GM12874 (cell line): ENCODE results near the gene TEX101.

Source experiments
- TF ChIP-seq, protein P1 (sequence below): IDR thresholded peaks from 2 replicates; pipeline ENCODE4 v1.5.1; 2011; ENCODE audit warnings: low read depth, mild to moderate bottlenecking, control low read depth, low read length, moderate library complexity; ENCODE audit not compliant: insufficient read depth

The TEX101 gene

DNA sequence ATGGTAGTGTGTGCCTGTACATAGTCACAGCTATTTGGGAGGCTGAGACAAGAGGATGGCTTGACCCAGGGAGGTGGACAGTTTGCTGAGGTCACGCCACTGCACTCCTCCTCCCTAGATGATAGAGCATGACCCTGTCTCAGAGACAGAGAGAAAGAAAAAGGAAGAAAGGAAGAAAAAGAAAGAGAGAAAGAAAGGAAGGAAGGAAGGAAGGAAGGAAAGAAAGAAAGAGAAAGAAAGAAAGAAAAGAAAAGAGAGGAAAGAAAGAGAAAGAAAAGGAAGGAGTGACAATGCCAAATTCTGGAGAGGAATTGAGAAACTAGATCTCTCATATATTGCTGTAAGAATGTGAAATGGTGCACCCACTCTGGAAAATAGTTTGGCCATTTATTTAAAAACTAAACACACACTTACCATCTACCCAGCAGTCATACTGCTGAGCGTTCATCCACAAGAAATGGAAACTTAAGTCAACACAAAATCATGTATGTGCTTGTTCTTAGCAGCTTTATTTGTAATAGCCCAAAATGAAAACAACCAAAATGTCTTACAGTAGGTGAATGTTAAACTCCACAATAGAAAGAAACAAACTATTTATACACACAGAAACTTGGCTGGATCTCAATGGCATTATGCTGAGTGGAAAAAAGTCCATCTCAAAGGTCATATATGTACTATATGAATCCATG lies 7.5 kb downstream of the TEX101 start:
- TF ChIP-seq, protein P1, sequence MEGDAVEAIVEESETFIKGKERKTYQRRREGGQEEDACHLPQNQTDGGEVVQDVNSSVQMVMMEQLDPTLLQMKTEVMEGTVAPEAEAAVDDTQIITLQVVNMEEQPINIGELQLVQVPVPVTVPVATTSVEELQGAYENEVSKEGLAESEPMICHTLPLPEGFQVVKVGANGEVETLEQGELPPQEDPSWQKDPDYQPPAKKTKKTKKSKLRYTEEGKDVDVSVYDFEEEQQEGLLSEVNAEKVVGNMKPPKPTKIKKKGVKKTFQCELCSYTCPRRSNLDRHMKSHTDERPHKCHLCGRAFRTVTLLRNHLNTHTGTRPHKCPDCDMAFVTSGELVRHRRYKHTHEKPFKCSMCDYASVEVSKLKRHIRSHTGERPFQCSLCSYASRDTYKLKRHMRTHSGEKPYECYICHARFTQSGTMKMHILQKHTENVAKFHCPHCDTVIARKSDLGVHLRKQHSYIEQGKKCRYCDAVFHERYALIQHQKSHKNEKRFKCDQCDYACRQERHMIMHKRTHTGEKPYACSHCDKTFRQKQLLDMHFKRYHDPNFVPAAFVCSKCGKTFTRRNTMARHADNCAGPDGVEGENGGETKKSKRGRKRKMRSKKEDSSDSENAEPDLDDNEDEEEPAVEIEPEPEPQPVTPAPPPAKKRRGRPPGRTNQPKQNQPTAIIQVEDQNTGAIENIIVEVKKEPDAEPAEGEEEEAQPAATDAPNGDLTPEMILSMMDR: no peak

GRCh38 chr19:43422689-43423066 lies 8.0 kb downstream of the TEX101 start:
- TF ChIP-seq, protein P1: no peak

DNA sequence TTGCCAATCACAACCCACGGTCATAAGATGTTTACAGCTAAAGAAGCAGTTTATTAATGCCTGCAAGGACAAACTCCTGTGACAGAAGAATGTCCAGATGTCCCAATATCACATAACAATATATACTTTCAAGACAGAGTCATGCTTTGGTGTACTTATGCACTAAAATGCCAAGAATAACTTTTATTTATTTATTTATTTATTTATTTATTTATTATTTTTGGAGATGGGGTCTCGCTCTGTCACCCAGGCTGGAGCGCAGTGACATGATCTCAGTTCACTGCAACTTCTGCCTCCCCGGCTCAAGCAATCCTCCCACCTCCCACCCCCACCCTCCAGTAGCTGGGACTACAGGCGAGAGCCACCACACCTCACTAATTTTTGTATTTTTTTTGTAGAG lies 9.1 kb downstream of the TEX101 start:
- TF ChIP-seq, protein P1: no peak

GRCh38 chr19:43425567-43426392 lies 11.1 kb downstream of the TEX101 start:
- TF ChIP-seq, protein P1: peak; percentile 27; the same call in 1 of the 2 replicates

- TF ChIP-seq, protein P1: no peak
Measured at GRCh38 chr19:43429395-43429794, 14.7 kb downstream of the TEX101 start.

DNA sequence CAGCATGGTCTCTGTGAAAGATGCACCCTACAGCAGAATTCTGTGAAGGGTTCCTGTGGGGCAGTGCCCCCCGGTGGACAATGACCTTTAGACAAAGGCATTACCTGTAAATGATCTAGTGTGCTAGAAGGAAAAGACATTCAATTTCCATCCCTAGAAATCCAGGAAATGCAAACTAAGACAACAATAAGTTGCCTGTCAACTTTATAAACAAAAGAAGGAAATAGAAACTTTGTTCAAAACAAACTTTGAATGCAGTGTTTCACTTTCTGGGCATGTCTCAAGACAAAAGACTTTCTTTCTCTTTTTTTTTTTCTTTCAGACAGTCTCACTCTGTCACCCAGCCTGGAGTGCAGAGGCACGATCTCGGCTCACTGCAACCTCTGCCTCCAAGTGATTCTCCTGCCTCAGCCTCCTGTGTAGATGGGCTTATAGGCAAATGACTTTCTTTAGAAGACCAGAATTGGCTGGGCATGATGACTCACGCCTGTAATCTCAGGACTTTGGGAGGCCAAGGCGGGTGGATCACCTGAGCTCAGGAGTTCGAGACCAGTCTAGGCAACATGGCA lies 15.5 kb downstream of the TEX101 start:
- TF ChIP-seq, protein P1: no peak

- TF ChIP-seq, protein P1: no peak
Measured at GRCh38 chr19:43430976-43431375, 16.3 kb downstream of the TEX101 start.
